ENCODE results near the gene CCL21. TPM values are rescaled to one million over a fixed set of nuclear protein-coding genes. Genes with fewer than 3 reads are reported as not detected.
A peak's percentile ranks its signal among the peaks of the same experiment; 100 is the strongest.
"Not testable (repeated sequence)": the region's sequence is repeated elsewhere in the genome, so short reads cannot be mapped to it uniquely, and the experiment has no call there.

Gene CCL21
- total RNA-seq, 1 donor from 2014 or later: not detected

- H3K9me3 Mint-ChIP-seq; H3K4me3 Mint-ChIP-seq (ENCODE audit: low read depth); intact Hi-C loops (cut with micrococcal nuclease): not testable (repeated sequence)
These were observed 9.8 kb upstream of the CCL21 start for GRCh38 chr9:34719769-34720025.

GRCh38 chr9:34719021-34719768, 9.3 kb upstream of the CCL21 start:
- H3K36me3 Mint-ChIP-seq (ENCODE audit: low read depth): no peaks in the 10 kb centered on the region
- H3K9me3 Mint-ChIP-seq: no peaks in the 10 kb centered on the region
- DNase-seq (ENCODE audit: low spot score): no peak
- H3K27ac Mint-ChIP-seq: no peak overlapping the region
- H3K27me3 Mint-ChIP-seq (ENCODE audit: low read depth): no peaks in the 10 kb centered on the region
- H3K4me3 Mint-ChIP-seq (ENCODE audit: low read depth): no peak overlapping the region
- intact Hi-C loops (cut with micrococcal nuclease): no loop called here
- no peaks in the 10 kb centered on the region for H3K4me1 Mint-ChIP-seq (ENCODE audit: low read depth)

More at GRCh38 chr9:34719769-34720025, 9.8 kb upstream of the CCL21 start:
- not testable (repeated sequence) for H3K27ac Mint-ChIP-seq; H3K27me3 Mint-ChIP-seq (ENCODE audit: low read depth); H3K4me1 Mint-ChIP-seq (ENCODE audit: low read depth); DNase-seq (ENCODE audit: low spot score); H3K36me3 Mint-ChIP-seq (ENCODE audit: low read depth)

- DNase-seq (ENCODE audit: low spot score): no peak
- no peaks in the 10 kb centered on the region for H3K4me1 Mint-ChIP-seq (ENCODE audit: low read depth)
- no peaks in the 10 kb centered on the region for H3K9me3 Mint-ChIP-seq
- no peaks in the 10 kb centered on the region for H3K36me3 Mint-ChIP-seq (ENCODE audit: low read depth)
- intact Hi-C loops (cut with micrococcal nuclease): no loop called here
- H3K4me3 Mint-ChIP-seq (ENCODE audit: low read depth): no peak overlapping the region
- peaks cover 5% of the 10 kb centered on the region for H3K27me3 Mint-ChIP-seq (ENCODE audit: low read depth)
- H3K27ac Mint-ChIP-seq: no peak overlapping the region
These were observed 8.2 kb upstream of the CCL21 start for GRCh38 chr9:34717996-34718614.

- Mint-ChIP-seq H3K36me3 (ENCODE audit: low read depth) (no peaks in the 10 kb centered on the region), H3K27me3 (ENCODE audit: low read depth) (peaks cover 16% of the 10 kb centered on the region), H3K4me3 (ENCODE audit: low read depth) (no peak overlapping the region), H3K9me3 (no peaks in the 10 kb centered on the region), H3K4me1 (ENCODE audit: low read depth) (no peaks in the 10 kb centered on the region), H3K27ac (no peak overlapping the region)
- no peak for DNase-seq (ENCODE audit: low spot score)
- intact Hi-C loops (cut with micrococcal nuclease): no loop called here
These were observed 6.8 kb upstream of the CCL21 start for GRCh38 chr9:34716711-34717110.

- no peak for DNase-seq (ENCODE audit: low spot score)
- no peak overlapping the region for H3K4me3 Mint-ChIP-seq (ENCODE audit: low read depth)
- no peaks in the 10 kb centered on the region for H3K4me1 Mint-ChIP-seq (ENCODE audit: low read depth)
- no peaks in the 10 kb centered on the region for H3K36me3 Mint-ChIP-seq (ENCODE audit: low read depth)
- intact Hi-C loops (cut with micrococcal nuclease): no loop called here
- no peak overlapping the region for H3K27ac Mint-ChIP-seq
- no peaks in the 10 kb centered on the region for H3K9me3 Mint-ChIP-seq
- H3K27me3 Mint-ChIP-seq (ENCODE audit: low read depth): peaks cover 16% of the 10 kb centered on the region
These were observed 5.8 kb upstream of the CCL21 start for GRCh38 chr9:34715639-34716215.

GRCh38 chr9:34714007-34714406, 4.1 kb upstream of the CCL21 start:
- Mint-ChIP-seq H3K4me3 (ENCODE audit: low read depth) (no peak overlapping the region), H3K27me3 (ENCODE audit: low read depth) (peaks cover 16% of the 10 kb centered on the region), H3K36me3 (ENCODE audit: low read depth) (no peaks in the 10 kb centered on the region), H3K27ac (no peak overlapping the region), H3K4me1 (ENCODE audit: low read depth) (no peaks in the 10 kb centered on the region), H3K9me3 (no peaks in the 10 kb centered on the region)
- intact Hi-C loops (cut with micrococcal nuclease): no loop called here
- no peak for DNase-seq (ENCODE audit: low spot score)

- Mint-ChIP-seq H3K27ac (no peak overlapping the region), H3K4me1 (ENCODE audit: low read depth) (no peaks in the 10 kb centered on the region), H3K27me3 (ENCODE audit: low read depth) (peaks cover 16% of the 10 kb centered on the region), H3K36me3 (ENCODE audit: low read depth) (no peaks in the 10 kb centered on the region), H3K4me3 (ENCODE audit: low read depth) (no peak overlapping the region), H3K9me3 (no peaks in the 10 kb centered on the region)
- no peak for DNase-seq (ENCODE audit: low spot score)
- intact Hi-C loops (cut with micrococcal nuclease): no loop called here
These were observed 2.2 kb upstream of the CCL21 start for GRCh38 chr9:34712140-34712539.

- no peak overlapping the region for H3K4me3 Mint-ChIP-seq (ENCODE audit: low read depth)
- no peaks in the 10 kb centered on the region for H3K36me3 Mint-ChIP-seq (ENCODE audit: low read depth)
- intact Hi-C loops (cut with micrococcal nuclease): no loop called here
- peaks cover 16% of the 10 kb centered on the region for H3K27me3 Mint-ChIP-seq (ENCODE audit: low read depth)
- H3K9me3 Mint-ChIP-seq: no peaks in the 10 kb centered on the region
- no peak for DNase-seq (ENCODE audit: low spot score)
- H3K4me1 Mint-ChIP-seq (ENCODE audit: low read depth): no peaks in the 10 kb centered on the region
- no peak overlapping the region for H3K27ac Mint-ChIP-seq
These were observed 549 bp downstream of the CCL21 start for GRCh38 chr9:34709196-34709978.

- Mint-ChIP-seq H3K4me3 (ENCODE audit: low read depth) (no peak overlapping the region), H3K27me3 (ENCODE audit: low read depth) (peaks cover 5% of the 10 kb centered on the region), H3K9me3 (no peaks in the 10 kb centered on the region), H3K4me1 (ENCODE audit: low read depth) (no peaks in the 10 kb centered on the region), H3K36me3 (ENCODE audit: low read depth) (no peaks in the 10 kb centered on the region), H3K27ac (no peak overlapping the region)
- DNase-seq (ENCODE audit: low spot score): no peak
- intact Hi-C loops (cut with micrococcal nuclease): no loop called here
These were observed 2.8 kb downstream of the CCL21 start for GRCh38 chr9:34707130-34707529.

GRCh38 chr9:34701769-34702736, 7.9 kb downstream of the CCL21 start:
- DNase-seq (ENCODE audit: low spot score): peak; percentile 69
- Mint-ChIP-seq H3K27ac (peak overlapping the region; percentile 29), H3K36me3 (ENCODE audit: low read depth) (no peaks in the 10 kb centered on the region), H3K27me3 (ENCODE audit: low read depth) (peaks cover 19% of the 10 kb centered on the region), H3K9me3 (no peaks in the 10 kb centered on the region), H3K4me3 (ENCODE audit: low read depth) (peak overlapping the region; percentile 79), H3K4me1 (ENCODE audit: low read depth) (peaks cover 5% of the 10 kb centered on the region)
- intact Hi-C loops (cut with micrococcal nuclease): loop anchor here (1.0 kb wide), 3 partner anchors 38 to 394 kb away; partner anchors contain the start of gene PIGO

GRCh38 chr9:34701023-34701768, 8.7 kb downstream of the CCL21 start:
- intact Hi-C loops (cut with micrococcal nuclease): loop anchor here (1.0 kb wide), 1 partner anchor 395 kb away; the partner anchor contains the start of gene PIGO
- H3K4me1 Mint-ChIP-seq (ENCODE audit: low read depth): peaks cover 5% of the 10 kb centered on the region

More at GRCh38 chr9:34701023-34701768, 8.7 kb downstream of the CCL21 start:
- H3K4me3 Mint-ChIP-seq (ENCODE audit: low read depth): no peak overlapping the region
- no peaks in the 10 kb centered on the region for H3K9me3 Mint-ChIP-seq
- no peaks in the 10 kb centered on the region for H3K36me3 Mint-ChIP-seq (ENCODE audit: low read depth)
- DNase-seq (ENCODE audit: low spot score): peak; percentile 73
- H3K27ac Mint-ChIP-seq: no peak overlapping the region
- peaks cover 19% of the 10 kb centered on the region for H3K27me3 Mint-ChIP-seq (ENCODE audit: low read depth)

Data from activated T-helper 2 cell treated with anti-CD3 and anti-CD28 coated beads, Interferon-gamma antibody, Interleukin-2, Interleukin-4, amounts not matched to agents 10 μg/mL and 5 μg/mL and 100 μg/mL, durations not matched to agents 14 hours and 24 hours and 36 hours (primary cell).